Measurements from ENCODE around the gene CEP76. TPM values are rescaled to one million over a fixed set of nuclear protein-coding genes. Genes with fewer than 3 reads are reported as not detected.
"Not testable (repeated sequence)": the region's sequence is repeated elsewhere in the genome, so short reads cannot be mapped to it uniquely, and the experiment has no call there.

CEP76 gene
- total and polyA plus RNA-seq, 9 donors, result 4.5 to 6.6 (median 5.0) TPM

DNA sequence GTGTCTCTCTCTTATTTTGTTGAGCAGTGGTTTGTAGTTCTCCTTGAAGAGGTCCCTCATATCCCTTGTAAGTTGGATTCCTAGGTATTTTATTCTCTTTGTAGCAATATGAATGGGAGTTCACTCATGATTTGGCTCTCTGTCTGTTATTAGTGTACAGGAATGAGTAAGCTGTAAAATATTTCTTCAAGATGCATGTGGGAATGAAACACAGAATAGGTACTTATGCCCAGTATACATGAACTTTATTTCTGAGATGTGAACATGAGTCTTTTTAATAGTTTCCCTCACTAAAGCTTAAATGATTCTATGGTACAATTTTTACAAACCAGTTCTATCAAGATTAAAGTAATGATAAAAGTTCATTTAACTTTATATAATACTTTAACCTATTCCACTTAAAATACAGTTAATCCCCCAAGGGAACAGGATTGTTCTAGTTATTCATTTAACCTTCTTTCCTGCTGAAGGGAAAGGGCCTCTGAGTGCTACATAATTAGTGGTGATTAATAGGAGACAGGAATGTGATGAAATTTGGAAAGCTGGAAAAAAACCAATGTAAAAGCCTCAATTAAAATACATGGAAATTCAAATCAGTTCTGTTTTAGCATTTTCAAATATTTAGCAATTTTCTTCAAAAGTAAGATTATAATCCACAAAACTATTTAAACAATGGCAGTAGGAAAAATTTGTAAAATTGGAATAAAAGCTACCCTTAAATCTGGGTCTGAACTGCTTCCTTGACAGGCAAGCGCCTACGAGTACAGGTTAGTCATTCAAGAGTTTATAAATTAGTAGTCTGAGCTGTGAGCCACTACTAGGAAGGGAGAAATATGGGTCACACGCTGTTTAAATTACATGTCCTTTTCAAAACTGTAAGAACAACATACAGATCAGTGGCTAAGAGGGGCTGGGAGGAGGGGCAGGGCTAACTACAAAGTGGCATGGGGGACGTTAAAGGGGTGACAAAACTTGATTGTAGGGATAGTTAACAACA, 73.5 kb downstream of the CEP76 start:
- Histone ChIP-seq H3K4me1 (ENCODE audit: control insufficient read depth, insufficient read depth, low read length) (no peaks in the 10 kb centered on the region), H3K27ac (ENCODE audit: low read length) (no peak overlapping the region), H3K4me3 (ENCODE audit: low read length) (no peak overlapping the region), H3K27me3 (ENCODE audit: control insufficient read depth, insufficient read depth, low read length) (no peaks in the 10 kb centered on the region), H3K9me3 (replicated peaks; ENCODE audit: control insufficient read depth, low read depth, low read length) (no peaks in the 10 kb centered on the region), H3K36me3 (ENCODE audit: control insufficient read depth, insufficient read depth, low read length) (no peaks in the 10 kb centered on the region)
- WGBS (ENCODE audit: insufficient coverage), result 53% methylated on average over 2 of the region's 4 CpGs
- DNase-seq, result no peak

DNA sequence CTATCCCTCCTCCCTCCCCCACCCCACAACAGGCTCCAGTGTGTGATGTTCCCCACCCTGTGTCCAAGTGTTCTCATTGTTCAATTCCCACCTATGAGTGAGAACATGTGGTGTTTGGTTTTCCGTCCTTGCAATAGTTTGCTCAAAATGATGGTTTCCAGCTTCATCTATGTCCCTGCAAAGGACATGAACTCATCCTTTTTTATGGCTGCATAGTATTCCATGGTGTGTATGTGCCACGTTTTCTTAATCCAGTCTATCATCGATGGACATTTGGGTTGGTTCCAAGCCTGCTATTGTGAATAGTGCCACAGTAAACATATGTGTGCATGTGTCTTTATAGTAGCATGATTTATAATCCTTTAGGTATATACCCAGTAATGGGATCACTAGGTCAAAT, 75.3 kb downstream of the CEP76 start:
- not testable (repeated sequence) for H3K9me3 ChIP-seq (replicated peaks; ENCODE audit: control insufficient read depth, low read depth, low read length); H3K27ac ChIP-seq (ENCODE audit: low read length); H3K36me3 ChIP-seq (ENCODE audit: control insufficient read depth, insufficient read depth, low read length); H3K27me3 ChIP-seq (ENCODE audit: control insufficient read depth, insufficient read depth, low read length); H3K4me1 ChIP-seq (ENCODE audit: control insufficient read depth, insufficient read depth, low read length); DNase-seq; H3K4me3 ChIP-seq (ENCODE audit: low read length)
- no CpG with 5 or more reads among the region's 3 CpGs for whole genome bisulfite sequencing (ENCODE audit: insufficient coverage)

GRCh38 chr18:12625241-12625640, 77.3 kb downstream of the CEP76 start:
- DNase-seq, result no peak
- WGBS (ENCODE audit: insufficient coverage), result 90% methylated on average over 2 of the region's 4 CpGs
- Histone ChIP-seq H3K36me3 (ENCODE audit: control insufficient read depth, insufficient read depth, low read length) (no peaks in the 10 kb centered on the region), H3K9me3 (replicated peaks; ENCODE audit: control insufficient read depth, low read depth, low read length) (peaks cover 2% of the 10 kb centered on the region), H3K4me1 (ENCODE audit: control insufficient read depth, insufficient read depth, low read length) (no peaks in the 10 kb centered on the region), H3K4me3 (ENCODE audit: low read length) (no peak overlapping the region), H3K27ac (ENCODE audit: low read length) (no peak overlapping the region), H3K27me3 (ENCODE audit: control insufficient read depth, insufficient read depth, low read length) (no peaks in the 10 kb centered on the region)

Other genes starting within 250 kb of the CEP76 start
- gene SPIRE1, start 44.6 kb downstream of the CEP76 start, total RNA-seq, result 13.3 TPM
- gene SPIRE1, start 44.6 kb downstream of the CEP76 start, polyA plus RNA-seq (ENCODE audit: insufficient read depth in 1 of 8, insufficient read length in 8 of 8, low replicate concordance in 1 of 8), result 10 to 100 TPM; 10.3 to 13.9 (median 11.7) TPM
- 61.0 TPM for gene PSMG2, start 319 bp upstream of the CEP76 start, total RNA-seq
- gene PSMG2, start 319 bp upstream of the CEP76 start, polyA plus RNA-seq (ENCODE audit: insufficient read depth in 1 of 8, insufficient read length in 8 of 8, low replicate concordance in 1 of 8), result 10 to 100 TPM; 40.4 to 55.4 (median 46.3) TPM
- 22.7 TPM for gene PTPN2, start 181.5 kb upstream of the CEP76 start, total RNA-seq
- gene PTPN2, start 181.5 kb upstream of the CEP76 start, polyA plus RNA-seq (ENCODE audit: insufficient read depth in 1 of 8, insufficient read length in 8 of 8, low replicate concordance in 1 of 8), result 10 to 100 TPM; 24.7 to 34.1 (median 27.9) TPM
- 16.6 TPM for gene SEH1L, start 245.3 kb upstream of the CEP76 start, total RNA-seq
- gene SEH1L, start 245.3 kb upstream of the CEP76 start, polyA plus RNA-seq (ENCODE audit: insufficient read depth in 1 of 8, insufficient read length in 8 of 8, low replicate concordance in 1 of 8), result 10 to 100 TPM; 24.4 to 30.7 (median 27.8) TPM

Measured in muscle of leg (tissue), 11 donors.